ENCODE data around the gene CSMD2.
A peak's percentile ranks its signal among the peaks of the same experiment; 100 is the strongest.

Gene CSMD2

DNA sequence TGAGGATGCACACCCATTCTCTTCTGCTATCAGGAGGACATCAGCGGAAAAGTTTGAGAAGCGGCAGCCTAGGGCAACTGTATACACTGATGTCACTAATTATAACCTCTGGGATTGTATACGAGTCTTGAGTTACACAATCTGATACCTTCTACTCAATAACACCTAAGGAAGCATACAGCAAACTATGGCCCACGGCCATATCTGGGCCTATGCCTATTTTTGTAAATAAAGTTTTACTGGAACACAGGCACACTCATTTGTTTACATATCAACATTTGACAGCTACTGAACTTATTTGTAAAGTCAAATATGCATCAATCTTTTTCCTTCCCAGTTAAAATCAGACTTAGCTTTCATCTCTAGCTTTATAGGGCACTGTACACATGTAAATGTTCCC lies 505.4 kb downstream of the CSMD2 start:
- DNase-seq = no peak

DNA sequence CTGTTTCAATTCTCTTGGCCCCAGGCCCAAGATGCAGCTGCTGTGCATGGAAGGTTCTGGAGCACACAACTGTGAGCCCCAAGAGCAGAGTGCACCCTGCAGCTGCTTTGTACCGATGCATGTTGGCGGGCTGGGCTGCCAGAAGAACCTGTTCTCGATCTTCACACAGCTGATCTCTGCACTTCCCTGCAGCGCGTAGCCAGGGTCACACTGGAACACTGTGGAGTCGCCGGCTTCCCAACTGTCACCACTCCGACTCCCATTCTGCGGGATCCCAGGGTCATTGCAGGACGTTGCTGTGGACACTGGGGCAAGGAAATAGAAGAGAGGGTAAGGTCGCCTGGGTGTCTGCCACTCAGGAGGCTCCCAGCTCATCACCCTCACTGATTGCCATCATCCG lies 507.2 kb downstream of the CSMD2 start:
- DNase-seq = no peak

DNA sequence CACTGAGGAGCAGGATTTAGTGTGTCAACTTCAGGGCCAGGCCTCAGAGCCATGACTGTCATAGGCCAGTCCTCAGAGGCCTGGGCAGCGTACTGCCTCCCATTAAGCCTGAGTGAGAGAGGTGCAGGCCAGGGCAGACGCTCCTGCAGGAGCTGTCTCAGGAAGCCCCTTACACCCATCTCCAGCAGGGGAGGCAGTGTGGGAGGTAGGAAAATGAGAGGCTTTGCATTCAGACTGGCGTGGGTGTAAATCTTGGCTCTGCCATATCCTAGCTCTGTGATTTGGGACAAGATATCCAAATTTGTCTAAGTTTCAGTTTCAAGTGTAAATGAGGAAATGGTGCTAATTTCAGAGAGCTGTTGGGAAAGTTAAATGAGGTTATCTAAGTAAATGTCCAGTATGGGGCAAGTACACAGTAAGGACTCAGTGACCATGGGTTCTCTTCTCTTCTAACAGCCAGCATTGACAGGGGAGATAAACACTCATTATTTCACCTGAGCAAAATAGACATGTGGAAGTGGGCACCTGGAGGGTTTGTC lies 508.5 kb downstream of the CSMD2 start:
- no peak for DNase-seq

DNA sequence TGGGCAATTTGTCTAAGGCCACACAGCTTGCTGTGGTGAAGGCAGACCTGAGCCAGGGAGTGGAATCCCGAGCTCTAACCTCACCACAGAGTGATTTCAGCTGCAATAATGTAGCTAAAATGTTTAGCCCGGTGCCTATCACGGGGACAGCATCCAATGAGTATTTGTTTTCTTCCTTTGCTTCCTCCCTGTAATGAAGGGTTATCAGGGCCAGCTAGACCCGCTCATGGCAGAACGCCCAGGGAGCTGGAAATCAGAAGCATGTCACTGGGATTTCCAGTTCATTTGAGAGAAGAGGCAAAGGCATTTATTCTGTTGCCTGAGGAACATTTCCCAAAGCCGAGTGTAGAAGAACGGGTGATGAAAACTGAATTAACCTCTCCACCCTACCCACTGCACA lies 509.5 kb downstream of the CSMD2 start:
- DNase-seq = no peak

DNA sequence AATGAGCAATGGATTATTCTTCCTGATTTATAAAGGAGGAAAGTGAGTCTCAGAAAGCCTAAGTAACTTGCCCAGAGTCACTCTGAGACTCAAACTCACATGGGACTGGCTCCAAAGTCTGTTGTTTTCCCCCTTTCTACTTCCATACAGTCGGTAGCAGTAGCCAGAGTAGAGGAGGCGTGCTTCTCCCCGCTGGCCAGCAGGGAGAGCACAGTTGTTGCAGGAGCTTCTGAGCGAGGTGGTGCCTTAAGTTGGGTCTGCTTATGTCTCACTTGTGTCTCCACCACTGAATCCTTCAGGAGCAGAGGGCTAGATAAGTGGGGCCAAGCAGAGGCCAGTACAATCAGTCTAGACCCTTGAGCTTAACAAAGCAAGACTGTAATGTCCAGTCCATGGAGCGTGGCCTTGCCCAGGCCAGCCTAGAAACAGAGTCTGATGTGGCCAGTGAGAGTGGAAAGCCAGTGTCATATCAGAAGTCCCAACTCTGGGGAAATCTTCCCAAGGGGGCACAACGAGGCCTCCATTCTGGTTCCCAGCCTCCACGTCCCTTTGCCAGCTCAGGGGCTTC lies 510.7 kb downstream of the CSMD2 start:
- no peak for DNase-seq

DNA sequence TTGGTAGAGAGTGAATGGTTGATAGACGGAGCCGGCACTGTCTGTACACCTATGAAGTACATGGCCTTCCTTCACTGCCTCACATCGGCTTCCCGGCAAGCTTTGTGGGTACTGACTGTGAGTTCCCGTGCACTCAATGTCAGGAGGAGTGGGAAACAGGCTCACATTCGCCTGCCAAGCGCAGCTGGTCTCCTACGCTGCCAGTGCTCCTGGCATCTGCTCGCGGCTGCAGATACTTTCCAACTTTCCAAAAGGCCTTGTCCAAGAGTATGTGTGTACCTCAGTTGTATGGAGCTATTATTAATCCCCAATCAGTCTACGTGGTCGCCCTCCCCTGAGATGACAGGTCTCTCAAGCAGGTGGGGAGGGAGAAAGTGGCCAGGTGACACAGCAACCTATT lies 511.8 kb downstream of the CSMD2 start:
- no peak for DNase-seq

DNA sequence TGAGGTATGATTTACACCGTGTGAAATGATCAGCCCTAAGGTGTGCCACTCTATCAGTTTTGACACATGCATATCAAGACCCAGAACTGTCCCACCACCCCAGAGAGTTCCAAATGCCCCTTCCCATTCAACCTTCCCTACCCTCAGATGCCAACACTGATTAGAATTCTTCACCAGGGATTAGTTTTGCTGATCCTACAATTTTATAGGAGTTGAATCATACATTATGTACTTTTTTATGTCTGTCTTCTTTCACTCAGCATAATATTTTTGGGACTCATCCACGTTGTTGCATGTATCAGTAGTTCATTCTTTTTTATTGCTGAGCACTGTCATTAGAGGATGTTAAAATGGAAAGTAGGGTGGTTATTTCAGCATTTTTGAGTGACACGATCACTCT lies 514.3 kb downstream of the CSMD2 start:
- DNase-seq = no peak

DNA sequence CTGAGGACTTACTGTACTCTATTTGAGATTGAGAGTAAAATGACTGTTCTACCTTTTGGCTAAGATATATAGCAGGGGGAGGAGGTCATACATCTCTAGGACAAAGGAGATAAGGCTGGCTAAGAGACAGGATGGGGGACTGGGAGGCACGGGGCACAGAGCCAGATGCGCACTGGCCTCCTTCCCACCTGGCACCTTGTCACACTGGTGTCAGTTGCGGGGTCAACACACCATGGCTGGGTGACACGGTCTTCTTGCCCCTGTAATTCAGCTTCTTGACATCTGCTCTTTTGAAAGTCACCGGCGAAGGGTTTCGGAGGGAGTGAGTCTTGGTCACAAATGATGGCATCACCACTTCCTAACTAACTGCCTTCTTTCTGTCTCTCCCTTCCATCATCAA lies 515.3 kb downstream of the CSMD2 start:
- no peak for DNase-seq

DNA sequence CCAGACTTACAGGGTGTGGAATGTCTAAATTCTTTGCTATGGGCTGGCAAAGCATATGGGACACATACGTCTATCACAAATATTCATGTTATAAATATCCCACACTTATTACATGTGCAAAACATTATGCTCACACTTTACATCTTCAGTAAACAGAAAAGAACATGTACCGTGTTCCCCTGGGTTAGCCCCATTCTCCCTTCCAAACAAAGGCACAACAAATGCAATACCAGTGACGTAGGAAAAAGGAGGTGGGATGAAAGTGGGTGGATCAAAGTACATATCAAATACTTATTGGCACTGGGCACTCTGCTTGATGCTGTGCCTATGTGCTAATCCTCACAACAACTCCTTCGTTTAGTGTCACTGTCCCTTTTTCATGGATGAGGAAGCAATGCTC lies 521.8 kb downstream of the CSMD2 start:
- no peak for DNase-seq

DNA sequence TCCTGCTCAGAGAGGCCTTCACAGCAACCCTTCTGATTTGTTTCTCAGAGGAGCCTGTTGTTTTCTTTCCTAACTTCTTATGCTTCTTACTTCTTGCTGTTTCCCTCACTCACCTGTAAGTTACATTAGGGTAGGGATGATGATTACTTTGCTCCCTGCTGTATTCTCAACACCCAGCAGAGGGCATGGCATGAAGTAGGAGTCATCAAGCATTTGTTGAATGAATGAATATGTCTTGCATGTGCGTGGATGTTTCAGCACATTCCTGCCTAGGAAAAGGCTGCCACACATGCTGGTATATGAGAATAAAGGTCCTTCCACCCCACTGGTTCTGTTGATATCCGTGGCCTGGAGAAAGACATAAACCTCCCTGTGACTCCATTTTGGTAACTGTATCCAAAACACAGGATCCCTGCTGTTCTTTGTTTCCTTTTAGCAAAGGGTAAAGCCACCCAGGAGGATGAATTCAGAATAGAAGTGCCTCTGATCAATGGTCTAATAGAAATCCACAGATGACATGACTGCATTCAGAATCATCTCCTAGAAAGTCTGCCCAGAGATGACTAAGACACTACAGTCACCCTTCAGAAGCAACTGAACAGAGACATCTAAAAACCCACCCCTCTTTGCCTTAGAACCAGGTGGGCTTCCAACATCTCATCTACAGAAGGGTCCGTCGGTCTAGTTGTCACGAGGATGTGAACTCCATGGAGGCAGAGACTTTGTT lies 523.8 kb downstream of the CSMD2 start:
- no peak for DNase-seq

DNA sequence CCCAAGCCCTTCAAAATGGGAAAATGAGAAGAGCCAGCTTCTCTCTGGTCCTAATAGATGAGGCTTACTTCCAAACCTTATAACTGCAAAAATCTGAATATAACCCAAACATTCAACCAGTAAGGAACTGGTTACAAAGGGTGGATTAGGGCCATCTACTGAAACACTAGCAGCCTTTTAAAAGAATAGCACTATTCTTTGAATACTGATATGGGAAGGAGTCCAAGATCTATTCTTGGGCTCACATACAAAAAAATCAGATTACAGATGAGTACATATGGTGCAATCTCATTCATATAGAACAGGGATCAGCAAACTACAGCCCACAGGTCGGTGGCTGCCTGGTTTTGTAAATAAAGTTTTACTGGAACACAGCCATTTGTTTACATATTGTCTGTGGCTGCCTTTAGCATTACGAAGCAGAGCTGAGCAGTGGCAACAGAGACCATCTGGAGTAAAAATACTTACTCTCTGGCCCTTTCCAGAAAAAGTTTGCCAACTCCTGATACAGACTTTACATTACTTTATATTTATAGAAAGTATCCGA lies 524.8 kb downstream of the CSMD2 start:
- no peak for DNase-seq

DNA sequence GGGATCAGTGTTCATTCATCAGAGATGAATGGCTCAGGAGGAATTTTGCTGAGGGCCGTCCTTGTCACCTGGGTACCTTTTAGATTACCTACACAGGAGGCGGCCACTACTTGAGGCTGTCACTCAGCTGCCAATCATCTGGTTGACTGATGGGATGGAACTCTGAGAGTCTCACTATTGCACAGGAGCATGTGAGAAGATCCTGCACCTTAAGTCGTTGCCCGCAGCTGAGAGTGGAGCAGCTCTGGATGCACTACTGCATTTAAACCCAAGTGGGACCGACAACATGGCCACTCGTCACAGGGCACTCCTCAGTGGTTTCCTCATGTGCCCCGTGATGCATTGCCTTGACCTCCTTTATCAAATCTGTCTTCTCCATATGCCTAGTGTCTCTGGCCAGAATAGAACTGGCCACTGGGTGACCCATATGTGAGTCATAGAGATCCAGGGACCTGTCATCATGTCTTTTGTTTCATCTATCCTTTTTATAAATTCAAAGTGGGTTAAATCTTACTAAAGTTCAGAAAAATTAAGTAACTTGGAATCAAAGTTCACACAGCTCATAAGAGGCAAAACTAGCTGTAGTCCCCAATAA lies 527.1 kb downstream of the CSMD2 start:
- DNase-seq = no peak

DNA sequence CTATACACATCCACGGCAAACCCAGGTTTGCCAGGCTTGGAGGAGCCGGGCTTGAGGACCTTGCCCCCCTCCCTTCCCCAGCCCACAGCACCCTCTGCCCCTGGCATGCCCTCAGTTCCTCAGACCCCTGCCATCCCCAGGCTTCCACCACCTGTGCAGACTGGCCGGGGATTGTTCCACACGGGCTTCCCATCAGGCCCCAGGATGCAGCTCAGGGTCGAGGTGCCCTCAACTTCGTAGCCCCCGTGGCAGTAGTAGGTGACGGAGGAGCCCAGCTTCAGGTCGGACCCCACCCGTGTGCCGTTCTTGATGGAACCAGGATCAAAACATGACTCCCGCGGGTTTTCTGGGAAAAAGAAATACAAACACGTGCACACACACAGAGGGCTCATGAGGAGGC lies 528.8 kb downstream of the CSMD2 start:
- no peak for DNase-seq

DNA sequence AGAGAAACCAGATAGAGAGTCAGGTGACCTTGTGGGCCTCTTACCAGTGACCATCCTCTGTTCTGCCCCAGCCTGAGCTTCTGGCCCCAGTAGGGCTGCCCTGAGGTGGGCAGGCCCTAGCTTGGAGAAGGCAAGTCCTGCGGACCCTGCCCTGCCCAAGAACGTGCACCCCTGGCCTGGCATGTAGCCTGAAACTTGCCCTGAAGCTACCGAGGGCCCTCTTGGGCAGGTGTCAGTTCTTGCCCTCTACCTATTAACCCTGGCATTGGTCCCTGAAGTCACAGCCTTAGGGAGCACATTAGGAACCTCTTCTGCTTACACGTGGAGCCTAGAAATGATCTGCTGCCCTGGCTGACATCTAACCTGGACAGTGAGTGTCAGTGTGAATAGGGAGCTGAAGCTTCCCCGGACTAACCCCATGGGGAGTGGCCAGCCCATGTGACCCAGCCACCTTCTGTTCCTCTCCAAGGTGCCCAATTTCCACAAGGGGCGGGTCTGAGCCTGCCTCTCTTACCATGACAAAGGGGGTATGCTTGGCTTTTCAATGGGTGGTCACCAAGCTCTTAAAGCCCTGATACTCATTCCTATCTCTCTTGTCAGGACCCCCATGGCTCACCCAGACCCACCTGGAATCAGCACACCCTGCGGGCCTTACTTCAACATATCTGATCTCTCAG lies 529.6 kb downstream of the CSMD2 start:
- no peak for DNase-seq

DNA sequence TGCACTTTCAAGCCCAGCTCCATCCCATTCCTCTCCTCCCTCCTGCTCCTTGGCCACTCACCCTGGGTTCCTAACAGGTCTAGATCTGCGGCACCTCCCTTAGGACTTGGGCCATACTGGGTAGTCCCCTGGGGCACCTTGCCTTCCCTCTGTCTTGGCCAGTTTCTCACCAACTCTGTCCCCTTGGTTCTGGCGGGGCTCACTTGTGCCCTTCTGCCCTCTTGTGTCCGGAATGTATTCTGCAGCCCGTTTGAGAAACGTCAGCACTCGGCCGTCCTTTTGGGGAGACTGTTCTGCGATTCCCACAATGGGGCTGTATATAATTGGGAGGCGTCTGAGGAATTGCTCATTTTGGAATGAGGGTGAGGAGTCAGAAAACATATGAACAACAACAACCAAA lies 530.2 kb downstream of the CSMD2 start:
- DNase-seq = no peak

DNA sequence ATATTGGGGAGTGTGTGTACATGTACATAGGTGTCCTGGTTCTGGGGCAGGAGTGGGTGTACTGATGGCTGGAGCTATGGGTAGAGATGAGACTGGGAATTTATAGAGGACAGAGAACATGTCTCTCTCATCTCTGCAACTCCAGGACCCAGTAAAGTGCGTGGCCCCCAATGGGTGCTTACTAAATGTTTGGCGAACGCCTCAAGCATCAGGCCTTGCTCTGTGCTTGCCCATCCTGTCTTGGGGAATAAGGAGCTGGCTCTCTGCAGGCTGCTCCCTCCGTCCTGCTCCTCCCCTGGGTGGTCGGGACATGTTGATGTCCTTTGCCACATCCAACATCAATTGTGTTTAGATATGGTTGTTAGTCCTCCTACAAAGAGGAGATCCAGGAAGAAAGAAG lies 530.9 kb downstream of the CSMD2 start:
- no peak for DNase-seq

DNA sequence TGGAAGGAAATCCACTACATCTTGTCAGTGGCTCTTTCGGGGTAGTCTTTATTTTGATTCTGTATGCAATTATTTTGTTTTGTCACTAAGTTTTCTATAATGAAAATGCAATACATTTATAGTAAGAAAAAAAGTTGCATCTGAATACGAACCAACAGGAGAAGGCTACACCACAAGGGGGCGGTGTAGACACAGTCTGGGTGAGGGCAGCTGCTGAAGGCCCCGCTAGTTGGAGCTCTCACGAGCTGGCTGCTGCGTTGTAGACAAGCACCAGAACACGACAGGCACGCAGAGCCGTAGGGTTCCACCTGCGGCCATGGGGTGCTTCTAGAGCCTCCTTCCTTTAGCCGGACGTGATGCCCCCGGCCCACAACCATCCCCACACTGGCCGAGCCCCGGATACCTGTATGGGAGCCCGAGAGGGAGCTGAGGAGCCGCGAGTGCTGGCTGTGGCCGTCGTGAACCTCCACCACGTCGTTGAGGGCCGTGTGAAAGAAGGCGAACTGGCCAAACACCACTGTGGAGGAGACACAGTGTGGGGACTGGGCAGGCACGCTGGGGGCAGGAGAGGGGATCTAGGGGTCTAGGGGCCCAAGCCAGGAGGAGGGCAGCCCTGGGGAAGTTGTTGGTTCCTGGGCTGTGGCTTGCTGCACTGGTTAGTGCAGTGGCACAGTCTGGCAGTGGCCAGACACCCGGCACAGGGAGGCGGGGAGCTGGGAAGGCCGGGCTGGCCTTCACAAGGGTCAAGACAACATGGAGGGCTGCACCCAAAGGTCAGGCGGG lies 531.8 kb downstream of the CSMD2 start:
- DNase-seq = peak; percentile 74

DNA sequence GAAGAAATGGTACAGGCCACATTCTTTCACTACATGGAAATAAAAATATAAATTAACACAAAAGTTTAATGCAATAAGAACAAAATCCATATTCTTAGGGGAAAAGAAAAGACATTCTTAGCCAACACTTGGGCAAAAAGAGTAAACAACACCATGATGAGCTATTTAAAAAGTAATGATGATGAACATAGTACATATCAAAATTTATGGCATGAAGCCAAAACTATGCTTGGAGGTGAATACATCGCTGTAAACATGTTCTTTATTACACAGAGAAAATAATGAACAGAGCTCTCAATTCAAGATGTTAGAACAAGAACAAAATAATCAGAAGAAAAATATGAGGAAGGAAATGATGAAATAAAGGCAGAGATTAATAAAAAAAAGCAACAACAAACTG lies 534.3 kb downstream of the CSMD2 start:
- DNase-seq = no peak

DNA sequence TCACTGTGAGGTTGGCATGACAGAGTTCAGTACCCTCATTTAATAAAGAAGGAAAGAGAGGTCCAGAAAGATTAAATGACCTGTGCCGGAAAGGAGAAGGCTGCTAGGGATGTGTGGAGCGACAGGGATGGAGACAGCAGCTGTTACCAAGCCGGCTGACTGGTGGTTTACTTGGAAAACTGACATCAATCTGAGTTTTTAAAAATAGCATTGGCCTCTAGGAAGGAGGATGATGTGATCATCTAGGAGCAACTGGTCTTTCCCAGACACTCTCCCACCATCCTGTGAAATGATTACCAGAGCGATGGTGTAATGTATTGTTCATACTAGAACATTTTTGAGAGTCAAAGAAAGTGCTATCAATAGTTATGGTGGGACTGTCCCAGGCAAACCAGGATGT lies 538.2 kb downstream of the CSMD2 start:
- DNase-seq = no peak

DNA sequence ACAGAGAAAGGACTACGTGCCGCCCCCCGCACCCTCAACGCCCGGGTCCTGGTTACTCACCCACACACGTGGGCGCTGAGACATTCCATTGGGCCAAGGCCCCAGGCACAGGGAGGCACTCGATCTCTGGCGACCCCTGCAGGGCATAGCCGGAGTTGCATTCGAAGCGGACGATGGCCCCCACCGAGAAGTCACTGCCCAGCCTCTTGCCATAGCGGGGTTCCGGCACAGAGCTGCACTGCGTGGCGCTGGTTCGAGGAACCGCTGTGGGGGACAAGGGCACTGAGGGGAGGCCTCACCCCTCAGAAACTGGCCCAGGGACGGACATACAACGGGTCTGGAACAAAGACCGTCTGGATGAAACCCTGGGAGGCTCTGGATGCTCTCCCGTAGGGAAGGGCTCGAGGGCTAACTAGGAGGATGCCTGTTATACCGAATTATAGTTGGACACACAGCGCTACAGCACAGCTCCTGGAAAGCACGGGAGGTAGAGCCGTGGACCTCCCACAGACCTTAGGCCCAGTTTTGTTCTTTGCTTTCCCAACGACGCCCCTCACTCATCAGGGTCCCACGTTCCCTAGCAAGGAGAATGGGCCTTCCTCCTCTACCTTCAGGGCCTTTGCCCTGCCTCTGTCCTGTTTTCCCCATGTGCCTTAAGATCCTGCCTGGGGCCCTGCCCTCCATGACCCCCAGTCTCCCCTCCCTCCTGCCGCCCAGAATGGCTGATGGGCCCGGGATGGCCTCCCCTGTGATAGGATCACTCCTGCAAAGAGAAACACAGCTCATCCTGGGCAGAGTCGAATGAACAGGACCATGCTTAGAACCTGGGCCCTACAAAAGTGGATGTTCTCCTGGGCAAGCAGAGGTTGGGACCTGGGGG lies 539.8 kb downstream of the CSMD2 start:
- DNase-seq = no peak

DNA sequence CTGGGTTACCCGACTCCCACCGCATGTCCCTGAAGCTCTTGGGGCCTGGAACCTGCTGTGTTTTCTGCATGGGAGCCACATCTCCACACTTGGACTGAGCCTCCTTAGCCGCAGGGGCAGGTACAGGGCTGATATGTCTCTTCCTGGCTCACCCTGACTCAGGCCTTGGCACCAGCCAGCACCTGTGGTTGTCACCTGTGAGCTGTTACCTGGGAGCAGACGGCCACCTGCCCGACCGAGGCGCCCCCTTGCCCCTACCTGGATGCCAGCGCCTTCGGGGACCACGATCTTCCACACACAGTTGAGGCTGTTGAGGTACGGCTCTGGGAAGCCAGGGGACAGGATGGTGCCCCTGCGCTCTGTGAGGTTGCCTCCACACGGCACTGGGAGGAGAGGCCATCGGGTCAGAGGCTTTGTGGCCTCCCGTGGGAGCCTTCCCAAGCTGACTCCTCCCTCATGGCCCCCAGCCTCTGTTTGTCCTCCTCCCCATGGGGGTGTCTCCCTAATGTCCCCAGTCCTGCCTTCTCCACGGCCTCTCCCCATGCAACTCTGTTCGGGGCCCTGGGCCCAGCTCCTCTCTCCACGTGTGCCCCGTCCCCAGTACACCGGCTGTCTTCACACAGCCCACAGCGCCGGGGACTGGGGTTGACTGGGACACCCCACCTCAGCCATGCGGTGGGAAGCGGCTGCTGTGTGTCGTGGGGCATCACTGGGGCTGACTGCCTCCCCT lies 540.6 kb downstream of the CSMD2 start:
- no peak for DNase-seq
